ENCODE data around the gene KNDC1.

DNA sequence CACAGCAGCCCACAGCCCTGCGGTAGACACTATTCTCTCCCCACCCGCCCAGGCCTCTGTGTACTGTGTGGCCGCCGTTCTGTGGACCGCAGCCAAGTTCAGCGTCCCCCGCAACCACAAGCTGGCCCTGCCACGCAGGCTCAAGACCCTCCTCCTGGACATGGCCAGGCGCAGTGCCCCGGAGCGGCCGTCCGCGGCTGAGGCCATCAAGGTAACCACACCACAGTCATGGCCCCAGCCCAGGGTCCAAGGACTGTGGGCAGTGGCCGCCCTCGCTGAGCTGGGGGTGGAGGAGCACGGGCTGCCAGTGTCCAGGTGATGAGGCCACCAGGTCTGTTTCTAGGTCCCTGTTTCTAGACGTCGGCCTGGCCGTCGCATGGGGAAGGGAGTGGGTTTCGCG, 35.6 kb downstream of the KNDC1 start:
- TF ChIP-seq, protein P1, sequence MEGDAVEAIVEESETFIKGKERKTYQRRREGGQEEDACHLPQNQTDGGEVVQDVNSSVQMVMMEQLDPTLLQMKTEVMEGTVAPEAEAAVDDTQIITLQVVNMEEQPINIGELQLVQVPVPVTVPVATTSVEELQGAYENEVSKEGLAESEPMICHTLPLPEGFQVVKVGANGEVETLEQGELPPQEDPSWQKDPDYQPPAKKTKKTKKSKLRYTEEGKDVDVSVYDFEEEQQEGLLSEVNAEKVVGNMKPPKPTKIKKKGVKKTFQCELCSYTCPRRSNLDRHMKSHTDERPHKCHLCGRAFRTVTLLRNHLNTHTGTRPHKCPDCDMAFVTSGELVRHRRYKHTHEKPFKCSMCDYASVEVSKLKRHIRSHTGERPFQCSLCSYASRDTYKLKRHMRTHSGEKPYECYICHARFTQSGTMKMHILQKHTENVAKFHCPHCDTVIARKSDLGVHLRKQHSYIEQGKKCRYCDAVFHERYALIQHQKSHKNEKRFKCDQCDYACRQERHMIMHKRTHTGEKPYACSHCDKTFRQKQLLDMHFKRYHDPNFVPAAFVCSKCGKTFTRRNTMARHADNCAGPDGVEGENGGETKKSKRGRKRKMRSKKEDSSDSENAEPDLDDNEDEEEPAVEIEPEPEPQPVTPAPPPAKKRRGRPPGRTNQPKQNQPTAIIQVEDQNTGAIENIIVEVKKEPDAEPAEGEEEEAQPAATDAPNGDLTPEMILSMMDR (conservative IDR thresholded peaks at IDR 0.05; ENCODE audit: low read depth in 2 of 2), result no peak
- no peak for TF ChIP-seq EZH2phosphoT487 (IDR thresholded peaks at IDR 0.05; ENCODE audit: unreplicated experiment)
- TF ChIP-seq JUNB (IDR thresholded peaks at IDR 0.05; ENCODE audit: unreplicated experiment), result no peak
- TF ChIP-seq, protein P2, sequence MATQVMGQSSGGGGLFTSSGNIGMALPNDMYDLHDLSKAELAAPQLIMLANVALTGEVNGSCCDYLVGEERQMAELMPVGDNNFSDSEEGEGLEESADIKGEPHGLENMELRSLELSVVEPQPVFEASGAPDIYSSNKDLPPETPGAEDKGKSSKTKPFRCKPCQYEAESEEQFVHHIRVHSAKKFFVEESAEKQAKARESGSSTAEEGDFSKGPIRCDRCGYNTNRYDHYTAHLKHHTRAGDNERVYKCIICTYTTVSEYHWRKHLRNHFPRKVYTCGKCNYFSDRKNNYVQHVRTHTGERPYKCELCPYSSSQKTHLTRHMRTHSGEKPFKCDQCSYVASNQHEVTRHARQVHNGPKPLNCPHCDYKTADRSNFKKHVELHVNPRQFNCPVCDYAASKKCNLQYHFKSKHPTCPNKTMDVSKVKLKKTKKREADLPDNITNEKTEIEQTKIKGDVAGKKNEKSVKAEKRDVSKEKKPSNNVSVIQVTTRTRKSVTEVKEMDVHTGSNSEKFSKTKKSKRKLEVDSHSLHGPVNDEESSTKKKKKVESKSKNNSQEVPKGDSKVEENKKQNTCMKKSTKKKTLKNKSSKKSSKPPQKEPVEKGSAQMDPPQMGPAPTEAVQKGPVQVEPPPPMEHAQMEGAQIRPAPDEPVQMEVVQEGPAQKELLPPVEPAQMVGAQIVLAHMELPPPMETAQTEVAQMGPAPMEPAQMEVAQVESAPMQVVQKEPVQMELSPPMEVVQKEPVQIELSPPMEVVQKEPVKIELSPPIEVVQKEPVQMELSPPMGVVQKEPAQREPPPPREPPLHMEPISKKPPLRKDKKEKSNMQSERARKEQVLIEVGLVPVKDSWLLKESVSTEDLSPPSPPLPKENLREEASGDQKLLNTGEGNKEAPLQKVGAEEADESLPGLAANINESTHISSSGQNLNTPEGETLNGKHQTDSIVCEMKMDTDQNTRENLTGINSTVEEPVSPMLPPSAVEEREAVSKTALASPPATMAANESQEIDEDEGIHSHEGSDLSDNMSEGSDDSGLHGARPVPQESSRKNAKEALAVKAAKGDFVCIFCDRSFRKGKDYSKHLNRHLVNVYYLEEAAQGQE (IDR thresholded peaks at IDR 0.05; ENCODE audit: unreplicated experiment), result no peak

Data from GM23338 (cell line).